Aorta (tissue), 5 donors: ENCODE data around the gene PLAGL2. TPM values are rescaled to one million over a fixed set of nuclear protein-coding genes. Genes with fewer than 3 reads are reported as not detected.

ENCODE experiments used
- ATAC-seq: fragments of 200-7000 bp; cut with Tn5 transposase; one replicate; pipeline ENCODE4 v1.9.1; 2022; ENCODE audit warnings: moderate library complexity; ENCODE audit not compliant: low FRiP score
- DNase-seq, 2 donors: peaks; one replicate each; pipeline ENCODE4 v3.0.0-alpha.2; 2020
- H3K27ac ChIP-seq, 2 donors: one replicate each; pipeline ENCODE4 v1.5.1; 2013; ENCODE audit warnings: low read length in 2 of 2, mild to moderate bottlenecking in 2 of 2, moderate library complexity in 2 of 2, control low read depth in 1 of 2, inconsistent platforms in 1 of 2, low read depth in 1 of 2
- H3K27me3 ChIP-seq, 2 donors: one replicate each; pipeline ENCODE4 v1.6.1; 2013; ENCODE audit warnings: control low read depth in 1 of 2, low read length in 1 of 2, mild to moderate bottlenecking in 1 of 2, moderate library complexity in 1 of 2; ENCODE audit not compliant: insufficient read depth in 2 of 2, control insufficient read depth in 1 of 2
- H3K36me3 ChIP-seq, 2 donors: one replicate each; pipeline ENCODE4 v1.6.1; 2013; ENCODE audit warnings: control low read depth in 1 of 2, low read length in 1 of 2, mild to moderate bottlenecking in 1 of 2; ENCODE audit not compliant: insufficient read depth in 2 of 2, control insufficient read depth in 1 of 2
- H3K4me1 ChIP-seq, 2 donors: one replicate each; pipeline ENCODE4 v1.6.1; 2013; ENCODE audit warnings: low read length in 2 of 2, control low read depth in 1 of 2, mild to moderate bottlenecking in 1 of 2, moderate library complexity in 1 of 2; ENCODE audit not compliant: insufficient read depth in 2 of 2, control insufficient read depth in 1 of 2
- H3K4me3 ChIP-seq, 2 donors: one replicate each; pipeline ENCODE4 v1.5.1; 2013; ENCODE audit warnings: low read length in 2 of 2, control low read depth in 1 of 2, mild to moderate bottlenecking in 1 of 2
- H3K9me3 ChIP-seq: one replicate; pipeline ENCODE4 v1.6.1; 2013; ENCODE audit warnings: mild to moderate bottlenecking, low read length; ENCODE audit not compliant: control insufficient read depth
- WGBS, 2 donors: extraction: QIAGEN DNeasy Blood & Tissue Kit; methylation state at CpG; one replicate each; pipeline ENCODE4 v1.1.7; 2013; 5-methylcytosine and 5-hydroxymethylcytosine counted together
- intact Hi-C, 2 donors: fragments of 100-400 bp; cut with DNase I; formaldehyde crosslinking; loops; one replicate each; pipeline versions ENCODE4 v1.14.2 to v1.15.0; 2022
- polyA plus RNA-seq, 2 donors: library from polyadenylated mRNA; stranded (reverse); fragments of 200-250 nt; gene quantifications; one replicate each; pipeline ENCODE4 v1.2.3, GENCODE V29; 2013
- total RNA-seq, 2 donors: library from RNA; stranded (reverse); fragmentation: NEBNext Ultra II Directional; extraction: Animal tissue kit (Norgen Biotek cat#: 25700); gene quantifications; one replicate each; pipeline ENCODE4 v1.2.1, GENCODE V29; 2021
- donor health status: healthy with polysubstance abuse.
- donor health status: Bipolar disorder and iron deficiency.
- donor health status: DM: no; HTN: no; CAD: no.
- donor health status: DM: no; HTN: no; CAD: no.
- donor health status: DM: yes; HTN: yes; CAD: no.

Gene PLAGL2
- total and polyA plus RNA-seq, 4 donors = 1.8 to 9.8 (median 5.3) TPM

- DNase-seq (no peak), ATAC-seq (no peak)
- Histone ChIP-seq H3K27ac (no peak overlapping the region), H3K4me3 (no peak overlapping the region), H3K36me3 (peaks cover 0 to 9% of the 10 kb centered on the region in 2 donors), H3K9me3 (no peaks in the 10 kb centered on the region), H3K27me3 (no peaks in the 10 kb centered on the region), H3K4me1 (no peaks in the 10 kb centered on the region)
- intact Hi-C loops = no loop called here
- WGBS, 2 donors = 77 to 86% methylated on average over 1 of the region's 1 CpG
These were observed 18.8 kb upstream of the PLAGL2 start for GRCh38 chr20:32226391-32226790.

- no peaks in the 10 kb centered on the region for H3K9me3 ChIP-seq
- ATAC-seq (no peak), DNase-seq (no peak)
- H3K27ac ChIP-seq = no peak overlapping the region
- H3K4me1 ChIP-seq = no peaks in the 10 kb centered on the region
- H3K36me3 ChIP-seq = peaks cover 0 to 9% of the 10 kb centered on the region in 2 donors
- 87 to 93% methylated on average over 4 of the region's 4 CpGs for WGBS, 2 donors
- H3K27me3 ChIP-seq = no peaks in the 10 kb centered on the region
- intact Hi-C loops = no loop called here
- H3K4me3 ChIP-seq = no peak overlapping the region
These were observed 16.9 kb upstream of the PLAGL2 start for GRCh38 chr20:32224463-32224862.

- no peak for ATAC-seq
- intact Hi-C loops = no loop called here
- no peaks in the 10 kb centered on the region for H3K4me1 ChIP-seq
- DNase-seq = no peak
- H3K4me3 ChIP-seq = no peak overlapping the region
- WGBS, 2 donors = 73 to 75% methylated on average over 5 of the region's 5 CpGs
- no peak overlapping the region for H3K27ac ChIP-seq
- peaks cover 0 to 16% of the 10 kb centered on the region in 2 donors for H3K36me3 ChIP-seq
- H3K27me3 ChIP-seq = no peaks in the 10 kb centered on the region
- no peaks in the 10 kb centered on the region for H3K9me3 ChIP-seq
These were observed 10.8 kb upstream of the PLAGL2 start for GRCh38 chr20:32218156-32218900.

GRCh38 chr20:32216179-32217142, 8.9 kb upstream of the PLAGL2 start:
- H3K36me3 ChIP-seq = peaks cover 0 to 12% of the 10 kb centered on the region in 2 donors
- H3K4me3 ChIP-seq = no peak overlapping the region
- intact Hi-C loops = no loop called here
- H3K27me3 ChIP-seq = no peaks in the 10 kb centered on the region
- no peak for ATAC-seq
- no peaks in the 10 kb centered on the region for H3K9me3 ChIP-seq
- no peak for DNase-seq
- 91 to 94% methylated on average over 13 of the region's 13 CpGs for WGBS, 2 donors
- no peaks in the 10 kb centered on the region for H3K4me1 ChIP-seq
- no peak overlapping the region for H3K27ac ChIP-seq

GRCh38 chr20:32215729-32216128, 8.2 kb upstream of the PLAGL2 start:
- Histone ChIP-seq H3K36me3 (peaks cover 0 to 10% of the 10 kb centered on the region in 2 donors), H3K4me1 (no peaks in the 10 kb centered on the region), H3K9me3 (no peaks in the 10 kb centered on the region), H3K27me3 (no peaks in the 10 kb centered on the region), H3K4me3 (no peak overlapping the region), H3K27ac (no peak overlapping the region)
- ATAC-seq (no peak), DNase-seq (no peak)
- 95 to 98% methylated on average over 3 of the region's 3 CpGs for WGBS, 2 donors
- intact Hi-C loops = no loop called here

- DNase-seq (no peak), ATAC-seq (no peak)
- Histone ChIP-seq H3K27ac (no peak overlapping the region), H3K4me1 (no peaks in the 10 kb centered on the region), H3K36me3 (peaks cover 0 to 11% of the 10 kb centered on the region in 2 donors), H3K9me3 (no peaks in the 10 kb centered on the region), H3K27me3 (no peaks in the 10 kb centered on the region), H3K4me3 (no peak overlapping the region)
- intact Hi-C loops = no loop called here
- 87 to 89% methylated on average over 8 of the region's 8 CpGs for WGBS, 2 donors
These were observed 7.6 kb upstream of the PLAGL2 start for GRCh38 chr20:32215147-32215546.

- Histone ChIP-seq H3K36me3 (peaks cover 0 to 11% of the 10 kb centered on the region in 2 donors), H3K4me1 (no peaks in the 10 kb centered on the region), H3K27ac (no peak overlapping the region), H3K27me3 (no peaks in the 10 kb centered on the region), H3K4me3 (no peak overlapping the region), H3K9me3 (no peaks in the 10 kb centered on the region)
- ATAC-seq (no peak), DNase-seq (no peak)
- intact Hi-C loops = no loop called here
- WGBS, 2 donors = 97 to 100% methylated on average over 1 of the region's 1 CpG
These were observed 6.3 kb upstream of the PLAGL2 start for GRCh38 chr20:32213870-32214269.

- no peak overlapping the region for H3K27ac ChIP-seq
- no peak overlapping the region for H3K4me3 ChIP-seq
- no peaks in the 10 kb centered on the region for H3K27me3 ChIP-seq
- peaks cover 0 to 3% of the 10 kb centered on the region in 2 donors for H3K4me1 ChIP-seq
- peaks cover 0 to 4% of the 10 kb centered on the region in 2 donors for H3K36me3 ChIP-seq
- intact Hi-C loops = loop anchor here in 1 of 2 donors (10.0 kb wide), 2 partner anchors 145 to 275 kb away; partner anchors contain the start of gene ASXL1
- DNase-seq (no peak), ATAC-seq (no peak)
- WGBS, 2 donors = 81% methylated on average over 9 of the region's 9 CpGs
- H3K9me3 ChIP-seq = no peaks in the 10 kb centered on the region
These were observed 2.5 kb upstream of the PLAGL2 start for GRCh38 chr20:32209850-32210605.
